T-helper 1 cell treated with Interleukin-12 subunit alpha and Interleukin-12 subunit beta and Interleukin-4 antibody, amounts not matched to agents 30 μg/mL and 1 μg/mL, for 36 hours (primary cell): ENCODE data around the gene CXCL9.

Experiments used
- H3K27ac Mint-ChIP-seq: one replicate; pipeline ENCODE4 v1.8.0; 2021; ENCODE audit warnings: mild to moderate bottlenecking, mixed read lengths
- H3K27me3 Mint-ChIP-seq: one replicate; pipeline ENCODE4 v1.8.0; 2021; ENCODE audit warnings: low read depth, mixed read lengths
- H3K36me3 Mint-ChIP-seq: one replicate; pipeline ENCODE4 v1.8.0; 2021; ENCODE audit warnings: low read depth, mixed read lengths
- H3K4me1 Mint-ChIP-seq: one replicate; pipeline ENCODE4 v1.8.0; 2021; ENCODE audit warnings: low read depth, mixed read lengths
- H3K4me3 Mint-ChIP-seq: one replicate; pipeline ENCODE4 v1.8.0; 2021; ENCODE audit warnings: mild to moderate bottlenecking, moderate library complexity, mixed read lengths
- H3K9me3 Mint-ChIP-seq: one replicate; pipeline ENCODE4 v1.8.0; 2021; ENCODE audit warnings: mixed read lengths

CXCL9 gene

GRCh38 chr4:76024065-76024464 is 16.8 kb upstream of the CXCL9 start:
- H3K27ac Mint-ChIP-seq: no peak overlapping the region
- H3K27me3 Mint-ChIP-seq: no peaks in the 10 kb centered on the region
- no peaks in the 10 kb centered on the region for H3K9me3 Mint-ChIP-seq
- H3K36me3 Mint-ChIP-seq: peaks cover 4% of the 10 kb centered on the region
- H3K4me1 Mint-ChIP-seq: peaks cover 42% of the 10 kb centered on the region
- no peak overlapping the region for H3K4me3 Mint-ChIP-seq

DNA sequence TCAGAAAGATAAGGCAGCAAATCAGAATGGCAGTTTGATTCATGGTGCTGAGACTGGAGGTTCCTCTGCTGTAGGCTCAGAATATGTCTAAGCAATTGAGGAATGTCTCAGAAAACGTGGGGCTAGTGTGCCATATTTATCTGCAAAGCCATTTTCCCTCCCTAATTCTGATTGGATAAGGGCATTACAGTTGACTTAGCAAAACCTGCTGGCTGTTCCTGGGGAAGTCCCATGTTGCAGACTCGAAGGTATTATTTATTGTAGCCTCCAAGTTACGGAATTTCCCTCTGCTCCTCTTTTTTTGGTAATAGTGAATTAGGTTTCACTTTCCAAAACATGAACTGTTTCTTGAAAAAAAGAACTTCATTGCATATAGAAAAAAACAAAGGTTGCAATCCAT is 16.1 kb upstream of the CXCL9 start, which contains the start of gene CXCL10:
CXCL10 (minus strand) TSS at position 109 of the 400 bp plus-strand sequence; CDS start at position 43, 66 bp downstream.
- H3K27ac Mint-ChIP-seq: no peak within 1 kb of the TSS
- H3K36me3 Mint-ChIP-seq: peaks cover 2% of the 10 kb centered on the region
- peaks cover 38% of the 10 kb centered on the region for H3K4me1 Mint-ChIP-seq
- H3K4me3 Mint-ChIP-seq: peak within 1 kb of the TSS; percentile 10
- H3K27me3 Mint-ChIP-seq: no peaks in the 10 kb centered on the region
- no peaks in the 10 kb centered on the region for H3K9me3 Mint-ChIP-seq

DNA sequence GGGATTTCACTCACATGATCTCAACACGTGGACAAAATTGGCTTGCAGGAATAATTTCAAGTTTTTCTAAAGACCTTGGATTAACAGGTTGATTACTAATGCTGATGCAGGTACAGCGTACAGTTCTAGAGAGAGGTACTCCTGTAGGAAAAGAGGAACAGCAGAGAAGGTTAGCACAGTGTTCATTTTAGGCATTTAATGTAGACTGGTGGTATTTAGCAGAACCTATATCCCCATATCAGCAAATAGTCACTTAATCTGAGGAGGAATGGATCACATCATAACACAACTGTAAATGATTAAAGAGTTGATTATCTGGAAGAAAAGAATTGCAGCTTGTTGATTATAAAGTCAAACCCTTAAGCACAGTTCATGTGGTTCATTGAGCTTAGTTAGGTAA is 15.4 kb upstream of the CXCL9 start:
- Mint-ChIP-seq H3K27me3 (no peaks in the 10 kb centered on the region), H3K4me1 (peaks cover 32% of the 10 kb centered on the region), H3K9me3 (no peaks in the 10 kb centered on the region), H3K36me3 (peaks cover 3% of the 10 kb centered on the region), H3K27ac (no peak overlapping the region), H3K4me3 (no peak overlapping the region)

GRCh38 chr4:76022031-76022430 is 14.7 kb upstream of the CXCL9 start:
- no peaks in the 10 kb centered on the region for H3K27me3 Mint-ChIP-seq
- no peak overlapping the region for H3K27ac Mint-ChIP-seq
- H3K4me3 Mint-ChIP-seq: no peak overlapping the region
- peaks cover 30% of the 10 kb centered on the region for H3K4me1 Mint-ChIP-seq
- H3K36me3 Mint-ChIP-seq: peaks cover 3% of the 10 kb centered on the region
- H3K9me3 Mint-ChIP-seq: no peaks in the 10 kb centered on the region

- H3K36me3 Mint-ChIP-seq: peaks cover 3% of the 10 kb centered on the region
- H3K4me3 Mint-ChIP-seq: no peak overlapping the region
- H3K4me1 Mint-ChIP-seq: peaks cover 22% of the 10 kb centered on the region
- H3K27me3 Mint-ChIP-seq: no peaks in the 10 kb centered on the region
- no peaks in the 10 kb centered on the region for H3K9me3 Mint-ChIP-seq
- H3K27ac Mint-ChIP-seq: no peak overlapping the region
These were observed 9.9 kb upstream of the CXCL9 start for GRCh38 chr4:76017056-76017686.

DNA sequence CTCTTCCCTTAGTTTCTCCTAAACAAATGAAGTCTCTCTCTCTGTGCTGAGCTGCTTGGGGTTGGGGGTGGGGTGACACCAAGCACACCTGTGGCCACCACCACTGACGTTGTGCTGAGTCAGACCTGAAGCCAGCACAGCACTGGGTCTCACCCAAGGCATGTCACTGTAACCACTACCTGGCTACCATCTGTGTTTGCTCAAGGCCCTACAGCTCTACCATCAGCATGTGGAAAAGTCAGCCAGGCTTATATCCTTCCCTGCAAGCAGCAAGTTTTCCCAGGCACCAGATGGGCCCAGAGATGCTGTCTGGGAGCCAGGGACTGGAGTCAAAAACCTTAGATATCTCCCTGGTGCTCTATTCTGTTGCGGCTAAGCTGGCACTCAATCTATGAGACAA is 9.1 kb upstream of the CXCL9 start:
- peak overlapping the region; percentile 39 for H3K27ac Mint-ChIP-seq
- H3K4me3 Mint-ChIP-seq: no peak overlapping the region

DNA sequence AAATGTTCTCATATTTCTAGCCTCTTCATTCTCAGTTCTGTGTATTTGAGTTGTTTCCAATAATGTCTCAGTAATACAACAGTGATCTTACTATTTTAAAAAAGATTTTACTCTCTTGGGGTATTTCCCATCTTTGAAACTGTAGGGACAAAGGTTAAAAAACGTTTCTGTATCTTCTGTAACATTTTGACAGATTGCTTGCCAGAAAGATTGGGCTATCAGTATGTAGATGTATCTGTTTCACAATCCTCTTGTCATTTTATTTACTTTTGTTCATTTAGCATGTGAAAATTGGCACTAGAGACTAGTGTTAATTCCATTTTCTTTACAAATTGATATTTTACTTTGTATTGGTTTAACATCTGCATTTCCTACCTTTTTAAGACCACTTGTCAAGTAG is 6.2 kb upstream of the CXCL9 start:
- no peak overlapping the region for H3K4me3 Mint-ChIP-seq
- H3K27ac Mint-ChIP-seq: no peak overlapping the region
- H3K36me3 Mint-ChIP-seq: peaks cover 3% of the 10 kb centered on the region

More for the DNA sequence above, 9.1 kb upstream of the CXCL9 start:
- Mint-ChIP-seq H3K27me3 (no peaks in the 10 kb centered on the region), H3K36me3 (peaks cover 3% of the 10 kb centered on the region), H3K4me1 (peaks cover 18% of the 10 kb centered on the region), H3K9me3 (no peaks in the 10 kb centered on the region)

DNA sequence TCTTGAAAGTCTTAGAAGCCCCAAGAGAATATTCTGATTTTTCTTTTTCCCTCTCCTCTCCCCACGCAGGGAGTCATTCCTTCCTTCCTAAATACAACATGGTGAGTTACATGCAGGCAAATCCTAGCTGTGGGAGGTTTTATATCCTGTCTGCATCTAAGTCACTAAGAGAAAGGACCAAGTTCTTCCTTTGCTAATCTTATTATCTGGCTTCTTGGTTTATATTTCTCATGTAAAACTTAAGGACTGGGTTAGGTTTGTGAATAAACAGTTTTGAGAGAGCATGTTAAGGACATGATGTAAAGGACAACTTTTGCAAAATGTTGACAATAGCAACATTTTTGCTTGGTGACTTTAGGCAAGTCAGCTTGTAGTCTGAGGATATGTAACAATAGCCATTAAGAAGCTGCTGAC is 5.1 kb upstream of the CXCL9 start:
- H3K4me1 Mint-ChIP-seq: peaks cover 16% of the 10 kb centered on the region

More for the DNA sequence above, 6.2 kb upstream of the CXCL9 start:
- Mint-ChIP-seq H3K4me1 (peaks cover 16% of the 10 kb centered on the region), H3K9me3 (no peaks in the 10 kb centered on the region), H3K27me3 (no peaks in the 10 kb centered on the region)

GRCh38 chr4:76011700-76012387 is 4.5 kb upstream of the CXCL9 start:
- Mint-ChIP-seq H3K4me1 (peaks cover 16% of the 10 kb centered on the region), H3K9me3 (no peaks in the 10 kb centered on the region), H3K36me3 (no peaks in the 10 kb centered on the region), H3K4me3 (no peak overlapping the region), H3K27ac (peak overlapping the region; percentile 41), H3K27me3 (no peaks in the 10 kb centered on the region)

More for the DNA sequence above, 5.1 kb upstream of the CXCL9 start:
- Mint-ChIP-seq H3K9me3 (no peaks in the 10 kb centered on the region), H3K27me3 (no peaks in the 10 kb centered on the region), H3K36me3 (no peaks in the 10 kb centered on the region), H3K4me3 (no peak overlapping the region), H3K27ac (peak overlapping the region; percentile 41)

DNA sequence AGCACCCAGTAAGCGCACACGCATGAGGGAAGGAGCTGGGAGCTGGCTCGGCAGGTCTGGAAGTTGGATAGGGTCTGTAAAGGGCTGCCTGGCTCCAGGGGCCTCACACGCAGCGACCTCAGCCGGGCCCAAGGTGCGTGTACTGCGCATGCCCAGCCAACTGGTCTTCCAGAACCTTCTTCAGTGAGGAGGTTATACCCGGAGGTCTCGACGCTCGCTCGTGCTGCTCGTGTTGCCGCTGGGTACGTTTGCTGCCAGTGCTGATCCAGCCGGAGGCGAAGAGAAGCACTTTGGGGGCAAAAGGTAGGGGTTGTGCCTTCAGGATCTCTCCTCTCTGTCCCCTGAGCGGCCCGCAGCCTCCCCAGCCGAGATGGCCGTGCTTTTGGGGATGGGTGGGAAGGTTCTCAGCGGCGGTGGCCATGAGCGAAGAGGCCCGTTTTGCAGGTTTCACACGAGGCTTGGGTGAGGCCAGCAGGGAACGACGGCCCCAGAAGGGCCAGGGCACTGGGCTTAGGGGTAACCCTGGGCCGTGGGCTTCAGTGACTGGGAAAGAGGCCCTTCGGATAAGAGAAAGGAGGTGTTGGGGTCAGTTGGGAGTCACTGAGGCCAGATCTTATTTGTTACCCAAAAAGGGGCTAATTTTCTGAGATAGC is 3.8 kb upstream of the CXCL9 start:
- H3K27me3 Mint-ChIP-seq: no peaks in the 10 kb centered on the region
- H3K27ac Mint-ChIP-seq: no peak overlapping the region
- no peak overlapping the region for H3K4me3 Mint-ChIP-seq
- no peaks in the 10 kb centered on the region for H3K36me3 Mint-ChIP-seq
- H3K4me1 Mint-ChIP-seq: peaks cover 10% of the 10 kb centered on the region
- H3K9me3 Mint-ChIP-seq: no peaks in the 10 kb centered on the region

DNA sequence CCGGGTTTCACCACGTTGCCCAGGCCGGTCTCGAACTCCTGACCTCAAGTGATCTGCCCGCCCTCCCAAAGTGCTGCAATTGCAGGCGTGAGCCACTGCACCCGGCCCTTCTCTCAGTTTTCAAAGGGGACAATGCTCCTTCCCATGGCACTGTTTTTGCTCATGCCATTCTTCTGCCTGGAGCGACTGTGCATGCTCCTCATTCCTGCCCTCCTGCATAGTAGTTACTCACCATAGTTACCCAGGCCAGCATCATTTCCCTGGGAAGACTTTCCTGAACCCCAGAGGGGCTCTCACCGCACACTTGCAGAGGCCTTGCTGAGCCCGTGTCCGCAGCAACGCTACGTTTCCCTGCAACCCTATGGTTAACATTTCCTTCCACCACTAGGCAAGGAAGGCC is 3.3 kb upstream of the CXCL9 start:
- no peak overlapping the region for H3K4me3 Mint-ChIP-seq
- H3K36me3 Mint-ChIP-seq: no peaks in the 10 kb centered on the region

DNA sequence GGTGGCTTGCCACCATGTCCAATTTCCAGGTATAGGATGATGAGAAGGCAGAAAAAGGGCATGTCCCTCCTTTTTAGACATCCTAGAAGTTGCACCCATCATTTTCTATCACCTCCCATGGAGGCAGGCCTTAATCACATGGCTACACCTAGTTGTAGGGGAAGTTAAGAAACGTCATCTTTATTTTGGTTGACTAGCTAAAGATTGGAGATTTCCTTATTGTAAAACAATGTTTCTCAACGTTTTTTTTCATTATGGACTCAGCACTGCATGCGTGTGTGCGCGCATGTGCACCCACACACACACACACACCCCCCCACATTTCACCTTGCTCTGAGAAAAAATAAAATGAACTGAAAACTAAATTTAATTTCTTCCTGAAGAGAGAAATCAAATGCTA is 2.0 kb upstream of the CXCL9 start:
- no peak overlapping the region for H3K27ac Mint-ChIP-seq
- H3K4me3 Mint-ChIP-seq: no peak overlapping the region
- H3K36me3 Mint-ChIP-seq: no peaks in the 10 kb centered on the region
- peaks cover 10% of the 10 kb centered on the region for H3K4me1 Mint-ChIP-seq
- no peaks in the 10 kb centered on the region for H3K27me3 Mint-ChIP-seq
- no peaks in the 10 kb centered on the region for H3K9me3 Mint-ChIP-seq

More for the DNA sequence above, 3.3 kb upstream of the CXCL9 start:
- Mint-ChIP-seq H3K9me3 (no peaks in the 10 kb centered on the region), H3K27me3 (no peaks in the 10 kb centered on the region), H3K27ac (no peak overlapping the region), H3K4me1 (peaks cover 10% of the 10 kb centered on the region)

- H3K4me1 Mint-ChIP-seq: peaks cover 13% of the 10 kb centered on the region
- H3K36me3 Mint-ChIP-seq: no peaks in the 10 kb centered on the region
- no peaks in the 10 kb centered on the region for H3K9me3 Mint-ChIP-seq
- H3K27ac Mint-ChIP-seq: no peak overlapping the region
- H3K4me3 Mint-ChIP-seq: no peak overlapping the region
- no peaks in the 10 kb centered on the region for H3K27me3 Mint-ChIP-seq
These were observed 3.7 kb downstream of the CXCL9 start for GRCh38 chr4:76003620-76004019.

DNA sequence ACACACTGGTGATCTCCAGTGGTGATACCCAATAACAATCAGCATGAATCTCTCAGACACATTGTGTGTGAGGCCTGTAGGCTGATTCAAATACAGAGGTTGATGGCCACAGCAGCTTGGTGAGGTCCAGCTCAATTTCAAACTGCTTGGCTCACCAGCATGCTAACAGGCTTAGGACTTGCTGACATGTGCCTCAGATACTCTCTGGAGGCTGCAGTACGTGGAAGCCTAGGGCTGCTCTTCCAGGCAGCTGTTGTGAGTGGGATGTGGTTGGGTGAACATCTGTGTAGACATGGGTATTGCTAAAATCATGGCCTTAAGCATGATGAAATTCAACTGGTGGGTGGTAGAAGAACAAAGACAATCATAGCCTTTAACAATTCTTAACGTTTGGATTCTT is 4.3 kb downstream of the CXCL9 start:
- Mint-ChIP-seq H3K9me3 (no peaks in the 10 kb centered on the region), H3K4me3 (no peak overlapping the region), H3K27ac (no peak overlapping the region), H3K27me3 (no peaks in the 10 kb centered on the region), H3K4me1 (peaks cover 13% of the 10 kb centered on the region), H3K36me3 (no peaks in the 10 kb centered on the region)

- Mint-ChIP-seq H3K4me3 (no peak overlapping the region), H3K9me3 (no peaks in the 10 kb centered on the region), H3K4me1 (peaks cover 13% of the 10 kb centered on the region), H3K27me3 (no peaks in the 10 kb centered on the region), H3K27ac (no peak overlapping the region), H3K36me3 (no peaks in the 10 kb centered on the region)
These were observed 5.1 kb downstream of the CXCL9 start for GRCh38 chr4:76002176-76002575.
